Measurements from ENCODE around the gene IGFLR1.

DNA sequence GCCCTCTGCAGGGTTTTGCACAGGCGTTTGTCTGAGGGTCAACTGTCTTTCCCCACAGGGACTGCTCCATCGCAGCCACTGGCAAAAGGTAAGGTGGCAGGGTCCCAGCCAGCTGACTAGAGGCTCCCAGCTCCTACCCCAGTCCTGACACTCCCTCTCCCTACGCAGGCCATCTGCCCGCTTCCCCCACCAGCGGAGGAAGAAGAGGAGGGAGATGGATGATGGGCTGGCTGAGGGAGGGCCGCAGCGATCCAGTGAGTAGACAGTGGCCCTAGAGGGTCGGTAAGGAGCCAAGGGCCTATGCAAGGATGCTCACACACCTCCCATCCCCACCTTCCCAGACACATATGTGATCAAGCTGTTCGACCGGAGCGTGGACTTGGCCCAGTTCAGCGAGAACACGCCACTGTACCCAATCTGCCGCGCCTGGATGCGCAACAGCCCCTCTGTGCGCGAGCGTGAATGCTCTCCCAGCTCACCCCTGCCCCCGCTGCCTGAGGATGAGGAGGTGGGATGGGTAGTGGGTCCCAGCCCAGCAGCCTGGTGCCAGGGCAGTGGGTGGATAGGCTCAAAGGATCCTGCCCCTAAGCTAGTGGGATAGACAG lies 10.6 kb upstream of the IGFLR1 start:
- TF ChIP-seq, protein P1, sequence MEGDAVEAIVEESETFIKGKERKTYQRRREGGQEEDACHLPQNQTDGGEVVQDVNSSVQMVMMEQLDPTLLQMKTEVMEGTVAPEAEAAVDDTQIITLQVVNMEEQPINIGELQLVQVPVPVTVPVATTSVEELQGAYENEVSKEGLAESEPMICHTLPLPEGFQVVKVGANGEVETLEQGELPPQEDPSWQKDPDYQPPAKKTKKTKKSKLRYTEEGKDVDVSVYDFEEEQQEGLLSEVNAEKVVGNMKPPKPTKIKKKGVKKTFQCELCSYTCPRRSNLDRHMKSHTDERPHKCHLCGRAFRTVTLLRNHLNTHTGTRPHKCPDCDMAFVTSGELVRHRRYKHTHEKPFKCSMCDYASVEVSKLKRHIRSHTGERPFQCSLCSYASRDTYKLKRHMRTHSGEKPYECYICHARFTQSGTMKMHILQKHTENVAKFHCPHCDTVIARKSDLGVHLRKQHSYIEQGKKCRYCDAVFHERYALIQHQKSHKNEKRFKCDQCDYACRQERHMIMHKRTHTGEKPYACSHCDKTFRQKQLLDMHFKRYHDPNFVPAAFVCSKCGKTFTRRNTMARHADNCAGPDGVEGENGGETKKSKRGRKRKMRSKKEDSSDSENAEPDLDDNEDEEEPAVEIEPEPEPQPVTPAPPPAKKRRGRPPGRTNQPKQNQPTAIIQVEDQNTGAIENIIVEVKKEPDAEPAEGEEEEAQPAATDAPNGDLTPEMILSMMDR (IDR thresholded peaks at IDR 0.05): no peak
- no peak for TF ChIP-seq POLR2A (IDR thresholded peaks at IDR 0.05)
